ENCODE measurements around the gene SLC17A1.

SLC17A1 gene

GRCh38 chr6:25831532-25832306, at the start of gene SLC17A1:
TSS of gene SLC17A1 (minus strand) at chr6:25832052. CDS start at chr6:25830557, 1,495 bp downstream.
- no peak for DNase-seq

- DNase-seq, result no peak
These were observed 48.7 kb upstream of the SLC17A1 start for GRCh38 chr6:25880601-25881000.

- no peak for DNase-seq
These were observed 47.0 kb upstream of the SLC17A1 start for GRCh38 chr6:25878721-25879322.

GRCh38 chr6:25875926-25876602, 44.2 kb upstream of the SLC17A1 start:
- DNase-seq, result no peak

GRCh38 chr6:25875563-25875905, 43.7 kb upstream of the SLC17A1 start:
- no peak for DNase-seq

GRCh38 chr6:25874822-25875562, 43.1 kb upstream of the SLC17A1 start:
- no peak for DNase-seq

GRCh38 chr6:25874118-25874517, 42.3 kb upstream of the SLC17A1 start, which contains the start of gene SLC17A3:
TSS of gene SLC17A3 (minus strand) at chr6:25874243. CDS start at chr6:25868387, 5,856 bp downstream.
- DNase-seq, result no peak

- no peak for DNase-seq
These were observed 41.0 kb upstream of the SLC17A1 start for GRCh38 chr6:25872814-25873213.

GRCh38 chr6:25869840-25870239, 38.0 kb upstream of the SLC17A1 start:
- DNase-seq, result no peak

GRCh38 chr6:25868436-25869183, 36.8 kb upstream of the SLC17A1 start:
- DNase-seq, result no peak

GRCh38 chr6:25866011-25866410, 34.2 kb upstream of the SLC17A1 start:
- no peak for DNase-seq

GRCh38 chr6:25863360-25863759, 31.5 kb upstream of the SLC17A1 start:
- no peak for DNase-seq

GRCh38 chr6:25862199-25862598, 30.3 kb upstream of the SLC17A1 start:
- no peak for DNase-seq

GRCh38 chr6:25852756-25853155, 20.9 kb upstream of the SLC17A1 start:
- no peak for DNase-seq

- DNase-seq, result no peak
These were observed 20.1 kb upstream of the SLC17A1 start for GRCh38 chr6:25851961-25852360.

GRCh38 chr6:25844518-25844917, 12.7 kb upstream of the SLC17A1 start:
- DNase-seq, result no peak

GRCh38 chr6:25842526-25842925, 10.7 kb upstream of the SLC17A1 start:
- no peak for DNase-seq

- no peak for DNase-seq
These were observed 3.8 kb upstream of the SLC17A1 start for GRCh38 chr6:25835442-25836283.

- DNase-seq, result no peak
These were observed 3.1 kb upstream of the SLC17A1 start for GRCh38 chr6:25834950-25835349.

GRCh38 chr6:25833136-25833535, 1.3 kb upstream of the SLC17A1 start:
- DNase-seq, result no peak

- DNase-seq, result no peak
These were observed 818 bp upstream of the SLC17A1 start for GRCh38 chr6:25832670-25833069.

- DNase-seq, result no peak
These were observed 433 bp upstream of the SLC17A1 start for GRCh38 chr6:25832307-25832662.
